ENCODE results near the gene ULBP3.

ULBP3 gene

GRCh38 chr6:150091476-150091875, 22.6 kb upstream of the ULBP3 start:
- no peaks in the 10 kb centered on the region for H3K36me3 ChIP-seq (ENCODE audit: control insufficient read depth, insufficient read depth, low read length)
- H3K9ac ChIP-seq (ENCODE audit: low read length) = no peak overlapping the region
- H3K27me3 ChIP-seq (ENCODE audit: control insufficient read depth, insufficient read depth, low read length) = peaks cover 31% of the 10 kb centered on the region
- no peaks in the 10 kb centered on the region for H3K9me3 ChIP-seq (ENCODE audit: control insufficient read depth, low read length)
- no peak overlapping the region for H3K4me3 ChIP-seq (ENCODE audit: low read length)
- no peaks in the 10 kb centered on the region for H3K4me1 ChIP-seq (ENCODE audit: control insufficient read depth, insufficient read depth, low read length)

GRCh38 chr6:150090328-150090727, 21.4 kb upstream of the ULBP3 start:
- Histone ChIP-seq H3K27me3 (ENCODE audit: control insufficient read depth, insufficient read depth, low read length) (peaks cover 21% of the 10 kb centered on the region), H3K9me3 (ENCODE audit: control insufficient read depth, low read length) (no peaks in the 10 kb centered on the region), H3K36me3 (ENCODE audit: control insufficient read depth, insufficient read depth, low read length) (no peaks in the 10 kb centered on the region), H3K4me3 (ENCODE audit: low read length) (no peak overlapping the region), H3K9ac (ENCODE audit: low read length) (no peak overlapping the region), H3K4me1 (ENCODE audit: control insufficient read depth, insufficient read depth, low read length) (no peaks in the 10 kb centered on the region)

- no peak overlapping the region for H3K4me3 ChIP-seq (ENCODE audit: low read length)
- H3K27me3 ChIP-seq (ENCODE audit: control insufficient read depth, insufficient read depth, low read length) = peaks cover 26% of the 10 kb centered on the region
- H3K9ac ChIP-seq (ENCODE audit: low read length) = no peak overlapping the region
- H3K9me3 ChIP-seq (ENCODE audit: control insufficient read depth, low read length) = no peaks in the 10 kb centered on the region
- no peaks in the 10 kb centered on the region for H3K4me1 ChIP-seq (ENCODE audit: control insufficient read depth, insufficient read depth, low read length)
- H3K36me3 ChIP-seq (ENCODE audit: control insufficient read depth, insufficient read depth, low read length) = no peaks in the 10 kb centered on the region
Observed at GRCh38 chr6:150088481-150089154, 19.7 kb upstream of the ULBP3 start.

- Histone ChIP-seq H3K9ac (ENCODE audit: low read length) (no peak overlapping the region), H3K4me1 (ENCODE audit: control insufficient read depth, insufficient read depth, low read length) (no peaks in the 10 kb centered on the region), H3K9me3 (ENCODE audit: control insufficient read depth, low read length) (no peaks in the 10 kb centered on the region), H3K4me3 (ENCODE audit: low read length) (no peak overlapping the region), H3K27me3 (ENCODE audit: control insufficient read depth, insufficient read depth, low read length) (peaks cover 27% of the 10 kb centered on the region), H3K36me3 (ENCODE audit: control insufficient read depth, insufficient read depth, low read length) (no peaks in the 10 kb centered on the region)
Observed at GRCh38 chr6:150087336-150087735, 18.4 kb upstream of the ULBP3 start.

GRCh38 chr6:150086026-150086425, 17.1 kb upstream of the ULBP3 start:
- Histone ChIP-seq H3K9ac (ENCODE audit: low read length) (no peak overlapping the region), H3K9me3 (ENCODE audit: control insufficient read depth, low read length) (no peaks in the 10 kb centered on the region), H3K4me3 (ENCODE audit: low read length) (no peak overlapping the region)

GRCh38 chr6:150084426-150084825, 15.5 kb upstream of the ULBP3 start:
- Histone ChIP-seq H3K27me3 (ENCODE audit: control insufficient read depth, insufficient read depth, low read length) (peaks cover 23% of the 10 kb centered on the region), H3K4me3 (ENCODE audit: low read length) (no peak overlapping the region), H3K36me3 (ENCODE audit: control insufficient read depth, insufficient read depth, low read length) (no peaks in the 10 kb centered on the region), H3K9ac (ENCODE audit: low read length) (no peak overlapping the region), H3K4me1 (ENCODE audit: control insufficient read depth, insufficient read depth, low read length) (peaks cover 4% of the 10 kb centered on the region), H3K9me3 (ENCODE audit: control insufficient read depth, low read length) (no peaks in the 10 kb centered on the region)

More at GRCh38 chr6:150086026-150086425, 17.1 kb upstream of the ULBP3 start:
- H3K27me3 ChIP-seq (ENCODE audit: control insufficient read depth, insufficient read depth, low read length) = peaks cover 27% of the 10 kb centered on the region
- H3K36me3 ChIP-seq (ENCODE audit: control insufficient read depth, insufficient read depth, low read length) = no peaks in the 10 kb centered on the region
- H3K4me1 ChIP-seq (ENCODE audit: control insufficient read depth, insufficient read depth, low read length) = no peaks in the 10 kb centered on the region

GRCh38 chr6:150083839-150084238, 14.9 kb upstream of the ULBP3 start:
- Histone ChIP-seq H3K4me1 (ENCODE audit: control insufficient read depth, insufficient read depth, low read length) (peaks cover 4% of the 10 kb centered on the region), H3K36me3 (ENCODE audit: control insufficient read depth, insufficient read depth, low read length) (no peaks in the 10 kb centered on the region), H3K9ac (ENCODE audit: low read length) (no peak overlapping the region)

GRCh38 chr6:150081702-150082101, 12.8 kb upstream of the ULBP3 start:
- H3K9ac ChIP-seq (ENCODE audit: low read length) = no peak overlapping the region
- H3K4me3 ChIP-seq (ENCODE audit: low read length) = no peak overlapping the region
- H3K36me3 ChIP-seq (ENCODE audit: control insufficient read depth, insufficient read depth, low read length) = no peaks in the 10 kb centered on the region
- H3K4me1 ChIP-seq (ENCODE audit: control insufficient read depth, insufficient read depth, low read length) = peaks cover 4% of the 10 kb centered on the region
- no peaks in the 10 kb centered on the region for H3K9me3 ChIP-seq (ENCODE audit: control insufficient read depth, low read length)
- peaks cover 13% of the 10 kb centered on the region for H3K27me3 ChIP-seq (ENCODE audit: control insufficient read depth, insufficient read depth, low read length)

More at GRCh38 chr6:150083839-150084238, 14.9 kb upstream of the ULBP3 start:
- peaks cover 22% of the 10 kb centered on the region for H3K27me3 ChIP-seq (ENCODE audit: control insufficient read depth, insufficient read depth, low read length)
- H3K9me3 ChIP-seq (ENCODE audit: control insufficient read depth, low read length) = no peaks in the 10 kb centered on the region
- no peak overlapping the region for H3K4me3 ChIP-seq (ENCODE audit: low read length)

- H3K9me3 ChIP-seq (ENCODE audit: control insufficient read depth, low read length) = no peaks in the 10 kb centered on the region
- peaks cover 10% of the 10 kb centered on the region for H3K27me3 ChIP-seq (ENCODE audit: control insufficient read depth, insufficient read depth, low read length)
- peaks cover 7% of the 10 kb centered on the region for H3K4me1 ChIP-seq (ENCODE audit: control insufficient read depth, insufficient read depth, low read length)
- no peaks in the 10 kb centered on the region for H3K36me3 ChIP-seq (ENCODE audit: control insufficient read depth, insufficient read depth, low read length)
- no peak overlapping the region for H3K9ac ChIP-seq (ENCODE audit: low read length)
- no peak overlapping the region for H3K4me3 ChIP-seq (ENCODE audit: low read length)
Observed at GRCh38 chr6:150079604-150080003, 10.7 kb upstream of the ULBP3 start.

- no peak overlapping the region for H3K4me3 ChIP-seq (ENCODE audit: low read length)
- H3K27me3 ChIP-seq (ENCODE audit: control insufficient read depth, insufficient read depth, low read length) = peaks cover 2% of the 10 kb centered on the region
- H3K4me1 ChIP-seq (ENCODE audit: control insufficient read depth, insufficient read depth, low read length) = peaks cover 9% of the 10 kb centered on the region
- no peaks in the 10 kb centered on the region for H3K9me3 ChIP-seq (ENCODE audit: control insufficient read depth, low read length)
- H3K36me3 ChIP-seq (ENCODE audit: control insufficient read depth, insufficient read depth, low read length) = no peaks in the 10 kb centered on the region
- H3K9ac ChIP-seq (ENCODE audit: low read length) = no peak overlapping the region
Observed at GRCh38 chr6:150078788-150079187, 9.9 kb upstream of the ULBP3 start.

- no peak overlapping the region for H3K4me3 ChIP-seq (ENCODE audit: low read length)
- H3K27me3 ChIP-seq (ENCODE audit: control insufficient read depth, insufficient read depth, low read length) = no peaks in the 10 kb centered on the region
- H3K9me3 ChIP-seq (ENCODE audit: control insufficient read depth, low read length) = no peaks in the 10 kb centered on the region
- no peaks in the 10 kb centered on the region for H3K36me3 ChIP-seq (ENCODE audit: control insufficient read depth, insufficient read depth, low read length)
- H3K9ac ChIP-seq (ENCODE audit: low read length) = no peak overlapping the region
- H3K4me1 ChIP-seq (ENCODE audit: control insufficient read depth, insufficient read depth, low read length) = peaks cover 22% of the 10 kb centered on the region
Observed at GRCh38 chr6:150076196-150076893, 7.4 kb upstream of the ULBP3 start.

- H3K36me3 ChIP-seq (ENCODE audit: control insufficient read depth, insufficient read depth, low read length) = no peaks in the 10 kb centered on the region
- H3K4me1 ChIP-seq (ENCODE audit: control insufficient read depth, insufficient read depth, low read length) = peaks cover 25% of the 10 kb centered on the region
- H3K4me3 ChIP-seq (ENCODE audit: low read length) = no peak overlapping the region
- no peaks in the 10 kb centered on the region for H3K27me3 ChIP-seq (ENCODE audit: control insufficient read depth, insufficient read depth, low read length)
- H3K9me3 ChIP-seq (ENCODE audit: control insufficient read depth, low read length) = no peaks in the 10 kb centered on the region
- H3K9ac ChIP-seq (ENCODE audit: low read length) = no peak overlapping the region
Observed at GRCh38 chr6:150075034-150075421, 6.1 kb upstream of the ULBP3 start.

All from mucosa of stomach (tissue), 1 donor.